Activated CD8-positive, alpha-beta memory T cell treated with anti-CD3 and anti-CD28 coated beads, Interleukin-2, amount 50 U/mL, for 48 hours (primary cell): ENCODE measurements around the gene MAL.

Source experiments
- DNase-seq: peaks from one replicate; pipeline ENCODE4 v3.0.0-alpha.2; 2020

Gene MAL

GRCh38 chr2:95050385-95051300 lies 25.1 kb downstream of the MAL start:
- no peak for DNase-seq

- DNase-seq, result no peak
These were observed 26.1 kb downstream of the MAL start for GRCh38 chr2:95051626-95052025.

GRCh38 chr2:95052307-95052706 lies 26.8 kb downstream of the MAL start:
- no peak for DNase-seq

- DNase-seq, result no peak
These were observed 27.4 kb downstream of the MAL start for GRCh38 chr2:95052804-95053479.

GRCh38 chr2:95053543-95053942 lies 28.0 kb downstream of the MAL start:
- DNase-seq, result no peak

GRCh38 chr2:95054016-95054415 lies 28.5 kb downstream of the MAL start:
- no peak for DNase-seq

GRCh38 chr2:95055262-95055661 lies 29.8 kb downstream of the MAL start:
- no peak for DNase-seq

GRCh38 chr2:95056044-95056443 lies 30.5 kb downstream of the MAL start:
- DNase-seq, result no peak

GRCh38 chr2:95056461-95057459 lies 31.3 kb downstream of the MAL start:
- no peak for DNase-seq

GRCh38 chr2:95057535-95058370 lies 32.2 kb downstream of the MAL start:
- peak; percentile 46 for DNase-seq

- peak; percentile 30 for DNase-seq
These were observed 33.0 kb downstream of the MAL start for GRCh38 chr2:95058466-95058988.

- no peak for DNase-seq
These were observed 33.6 kb downstream of the MAL start for GRCh38 chr2:95058989-95059641.

GRCh38 chr2:95059656-95060370 lies 34.3 kb downstream of the MAL start:
- DNase-seq, result peak; percentile 42

- DNase-seq, result peak; percentile 30
These were observed 35.1 kb downstream of the MAL start for GRCh38 chr2:95060446-95061118.

GRCh38 chr2:95061119-95061512 lies 35.6 kb downstream of the MAL start:
- DNase-seq, result peak; percentile 7

GRCh38 chr2:95061601-95062183 lies 36.2 kb downstream of the MAL start:
- DNase-seq, result peak; percentile 58

GRCh38 chr2:95062242-95063085 lies 37.0 kb downstream of the MAL start:
- peak; percentile 50 for DNase-seq
